Measurements from ENCODE around the gene SRPRB. TPM values are rescaled to one million over a fixed set of nuclear protein-coding genes. Genes with fewer than 3 reads are reported as not detected.

SRPRB gene
- total RNA-seq, 1 experiment from 2014 or later, result 43.4 TPM

DNA sequence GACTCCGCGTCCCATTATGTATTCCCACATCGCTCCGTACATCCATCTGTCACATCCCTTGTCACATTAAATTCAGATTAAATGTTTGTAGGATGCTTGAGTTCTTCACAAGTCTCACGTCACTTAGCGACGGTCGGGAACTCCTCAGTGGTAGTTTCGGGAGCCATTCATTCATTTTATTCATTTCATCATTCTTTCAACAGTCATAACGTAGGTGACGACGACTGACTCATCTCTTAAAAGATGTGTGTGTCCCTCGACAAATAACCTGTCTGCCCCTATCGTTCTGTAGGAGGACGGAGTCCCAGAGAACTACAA is 272 bp upstream of the SRPRB start:
- H3F3A ChIP-seq (ENCODE audit: low read length, unreplicated experiment), result no peaks in the 10 kb centered on the region
- H3K4me3 ChIP-seq (ENCODE audit: low read length), result peak overlapping the region; percentile 93
- ChIA-PET POLR2A (ENCODE audit: unreplicated experiment) (no interaction called here), CTCF (no interaction called here)
- H3K79me2 ChIP-seq (ENCODE audit: low read length), result peaks cover 28% of the 10 kb centered on the region
- TF ChIP-seq EZH2 (IDR thresholded peaks at IDR 0.05; ENCODE audit: low read length, unreplicated experiment), result no peak
- TF ChIP-seq CTCF (conservative IDR thresholded peaks at IDR 0.05; ENCODE audit: low read depth, low read length), result no peak
- TF ChIP-seq EZH2phosphoT487 (IDR thresholded peaks at IDR 0.05; ENCODE audit: borderline replicate concordance, low read length), result no peak
- peak; percentile 93 for DNase-seq
- peak overlapping the region; percentile 18 for H3K9ac ChIP-seq (ENCODE audit: low read length)
- peak overlapping the region; percentile 97 for H3K4me2 ChIP-seq (ENCODE audit: low read length)
- peaks cover 10% of the 10 kb centered on the region for H3K4me1 ChIP-seq (ENCODE audit: insufficient read depth, low read length)
- H3K36me3 ChIP-seq (ENCODE audit: low read depth, low read length), result peaks cover 12% of the 10 kb centered on the region
- no peaks in the 10 kb centered on the region for H3K9me3 ChIP-seq (ENCODE audit: low read length)
- no peak for ATAC-seq
- H3K27ac ChIP-seq (ENCODE audit: low read length), result peak overlapping the region; percentile 47
- no peaks in the 10 kb centered on the region for H3K27me3 ChIP-seq (ENCODE audit: low read length)
- H2AFZ ChIP-seq (ENCODE audit: low read length), result peak overlapping the region; percentile 91
- H4K20me1 ChIP-seq (ENCODE audit: low read length), result no peaks in the 10 kb centered on the region
- no TSS peak for BruUV-seq (replicated peaks)
- no peaks in the 10 kb centered on the region for H3K9me2 ChIP-seq (replicated peaks; ENCODE audit: low read length)
- intact Hi-C loops (cut with micrococcal nuclease), result loop anchor here (5.0 kb wide), 2 partner anchors 143 to 233 kb away; partner anchors contain the start of genes CDV3 and TOPBP1

- no peak overlapping the region for H3K4me2 ChIP-seq (ENCODE audit: low read length)
- TF ChIP-seq CTCF (conservative IDR thresholded peaks at IDR 0.05; ENCODE audit: low read depth, low read length) (no peak), EZH2 (IDR thresholded peaks at IDR 0.05; ENCODE audit: low read length, unreplicated experiment) (no peak), EZH2phosphoT487 (IDR thresholded peaks at IDR 0.05; ENCODE audit: borderline replicate concordance, low read length) (no peak)
- H3K4me3 ChIP-seq (ENCODE audit: low read length), result no peak overlapping the region
- ATAC-seq (no peak), DNase-seq (no peak)
- no TSS peak for BruUV-seq (replicated peaks)
- H3K79me2 ChIP-seq (ENCODE audit: low read length), result peaks cover 12% of the 10 kb centered on the region
- no peaks in the 10 kb centered on the region for H3K9me3 ChIP-seq (ENCODE audit: low read length)
- H3K36me3 ChIP-seq (ENCODE audit: low read depth, low read length), result peaks cover 22% of the 10 kb centered on the region
- POLR2A ChIA-PET (ENCODE audit: unreplicated experiment), result no interaction called here
- no peak overlapping the region for H3K27ac ChIP-seq (ENCODE audit: low read length)
- H3K4me1 ChIP-seq (ENCODE audit: insufficient read depth, low read length), result no peaks in the 10 kb centered on the region
- no peaks in the 10 kb centered on the region for H3F3A ChIP-seq (ENCODE audit: low read length, unreplicated experiment)
- intact Hi-C loops (cut with micrococcal nuclease), result no loop called here
- H3K9ac ChIP-seq (ENCODE audit: low read length), result no peak overlapping the region
- H3K9me2 ChIP-seq (replicated peaks; ENCODE audit: low read length), result no peaks in the 10 kb centered on the region
- CTCF ChIA-PET, result no interaction called here
- H3K27me3 ChIP-seq (ENCODE audit: low read length), result no peaks in the 10 kb centered on the region
- no peaks in the 10 kb centered on the region for H4K20me1 ChIP-seq (ENCODE audit: low read length)
- no peak overlapping the region for H2AFZ ChIP-seq (ENCODE audit: low read length)
Measured at GRCh38 chr3:133812872-133813271, 7.3 kb downstream of the SRPRB start.

DNA sequence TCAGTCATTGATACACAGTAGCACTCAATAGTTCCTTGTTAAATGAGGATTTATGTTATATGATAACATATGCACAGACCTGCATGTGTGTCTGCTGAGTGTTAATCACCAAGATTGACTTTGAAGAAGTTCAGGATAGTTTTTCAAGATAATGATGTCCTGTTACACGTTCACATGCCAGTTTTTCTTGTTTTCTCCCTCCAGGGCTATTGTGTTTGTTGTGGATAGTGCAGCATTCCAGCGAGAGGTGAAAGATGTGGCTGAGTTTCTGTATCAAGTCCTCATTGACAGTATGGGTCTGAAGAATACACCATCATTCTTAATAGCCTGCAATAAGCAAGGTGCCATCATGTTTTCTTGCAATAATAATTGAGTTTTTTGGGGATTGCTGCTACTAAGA is 9.8 kb downstream of the SRPRB start:
- Histone ChIP-seq H3K79me2 (ENCODE audit: low read length) (0 out of 2 replicates have a peak, but pooled peaks cover 5% of the 10 kb centered on the region), H3K4me3 (ENCODE audit: low read length) (no peak overlapping the region), H3K9me2 (replicated peaks; ENCODE audit: low read length) (no peaks in the 10 kb centered on the region), H4K20me1 (ENCODE audit: low read length) (no peaks in the 10 kb centered on the region), H2AFZ (ENCODE audit: low read length) (no peak overlapping the region), H3K9ac (ENCODE audit: low read length) (no peak overlapping the region), H3K4me1 (ENCODE audit: insufficient read depth, low read length) (no peaks in the 10 kb centered on the region), H3K36me3 (ENCODE audit: low read depth, low read length) (peaks cover 32% of the 10 kb centered on the region), H3K4me2 (ENCODE audit: low read length) (no peak overlapping the region), H3F3A (ENCODE audit: low read length, unreplicated experiment) (no peaks in the 10 kb centered on the region), H3K27me3 (ENCODE audit: low read length) (no peaks in the 10 kb centered on the region), H3K27ac (ENCODE audit: low read length) (no peak overlapping the region), H3K9me3 (ENCODE audit: low read length) (no peaks in the 10 kb centered on the region)
- ChIA-PET POLR2A (ENCODE audit: unreplicated experiment) (no interaction called here), CTCF (no interaction called here)
- BruUV-seq (replicated peaks), result no TSS peak
- no peak for TF ChIP-seq CTCF (conservative IDR thresholded peaks at IDR 0.05; ENCODE audit: low read depth, low read length)
- no peak for TF ChIP-seq EZH2 (IDR thresholded peaks at IDR 0.05; ENCODE audit: low read length, unreplicated experiment)
- TF ChIP-seq EZH2phosphoT487 (IDR thresholded peaks at IDR 0.05; ENCODE audit: borderline replicate concordance, low read length), result no peak
- DNase-seq, result no peak
- no peak for ATAC-seq
- intact Hi-C loops (cut with micrococcal nuclease), result no loop called here

All from PC-3 (cell line).